NB4 (cell line): ENCODE data around the gene OPRM1.

Experiments used
- DNase-seq: peaks from one replicate; pipeline ENCODE4 v3.0.0; 2010; ENCODE audit warnings: low read depth
- H3K4me3 ChIP-seq: one replicate; pipeline ENCODE4 v1.5.1; 2011; ENCODE audit warnings: mild to moderate bottlenecking, low read depth, low read length, moderate library complexity
- CTCF ChIP-seq: IDR thresholded peaks from one replicate; pipeline ENCODE4 v1.5.1; 2012; ENCODE audit warnings: low read depth, low read length
- MAX ChIP-seq: IDR thresholded peaks from 2 replicates; pipeline ENCODE4 v1.6.1; 2011; ENCODE audit warnings: low read depth, low read length
- MYC ChIP-seq: IDR thresholded peaks from 2 replicates; pipeline ENCODE4 v1.6.1; 2011; ENCODE audit warnings: low read depth, low read length
- POLR2A ChIP-seq: IDR thresholded peaks from 2 replicates; pipeline ENCODE4 v1.6.1; 2011; ENCODE audit warnings: mild to moderate bottlenecking; ENCODE audit not compliant: insufficient read length; ENCODE audit errors: extremely low read depth

Gene OPRM1

GRCh38 chr6:154140743-154141142, 101.7 kb downstream of the OPRM1 start:
- DNase-seq = peak; percentile 32
- no peak overlapping the region for H3K4me3 ChIP-seq
- TF ChIP-seq MYC (no peak), MAX (no peak), CTCF (no peak), POLR2A (no peak)

- DNase-seq = no peak
- TF ChIP-seq POLR2A (no peak), MAX (no peak), MYC (no peak), CTCF (no peak)
- H3K4me3 ChIP-seq = no peak overlapping the region
Observed at GRCh38 chr6:154143753-154144152, 104.7 kb downstream of the OPRM1 start.

GRCh38 chr6:154154389-154154967, 115.4 kb downstream of the OPRM1 start:
- TF ChIP-seq MAX (peak; percentile 40; the same call in 1 of the 2 replicates), CTCF (peak; percentile 47), POLR2A (no peak), MYC (peak; percentile 61; the same call in 1 of the 2 replicates)
- peak; percentile 84 for DNase-seq
- no peak overlapping the region for H3K4me3 ChIP-seq

GRCh38 chr6:154156135-154156896, 117.3 kb downstream of the OPRM1 start:
- peak; percentile 48 for TF ChIP-seq CTCF
- no peak for TF ChIP-seq POLR2A
- peak; percentile 51 for DNase-seq
- no peak overlapping the region for H3K4me3 ChIP-seq

GRCh38 chr6:154157082-154157481, 118.0 kb downstream of the OPRM1 start:
- DNase-seq = no peak
- H3K4me3 ChIP-seq = no peak overlapping the region
- TF ChIP-seq MAX (no peak), POLR2A (no peak), CTCF (no peak), MYC (no peak)
